Stimulated activated CD4-positive, alpha-beta T cell treated with anti-CD3 and anti-CD28 coated beads, Interleukin-2, amount 100 ng/mL, for 24 hours (primary cell): ENCODE results near the gene ZNF782.
"Not testable (repeated sequence)": the region's sequence is repeated elsewhere in the genome, so short reads cannot be mapped to it uniquely, and the experiment has no call there.

Experiments used
- DNase-seq, 2 donors: peaks; one replicate each; pipeline ENCODE4 v3.0.0-alpha.2; 2020

Gene ZNF782

DNA sequence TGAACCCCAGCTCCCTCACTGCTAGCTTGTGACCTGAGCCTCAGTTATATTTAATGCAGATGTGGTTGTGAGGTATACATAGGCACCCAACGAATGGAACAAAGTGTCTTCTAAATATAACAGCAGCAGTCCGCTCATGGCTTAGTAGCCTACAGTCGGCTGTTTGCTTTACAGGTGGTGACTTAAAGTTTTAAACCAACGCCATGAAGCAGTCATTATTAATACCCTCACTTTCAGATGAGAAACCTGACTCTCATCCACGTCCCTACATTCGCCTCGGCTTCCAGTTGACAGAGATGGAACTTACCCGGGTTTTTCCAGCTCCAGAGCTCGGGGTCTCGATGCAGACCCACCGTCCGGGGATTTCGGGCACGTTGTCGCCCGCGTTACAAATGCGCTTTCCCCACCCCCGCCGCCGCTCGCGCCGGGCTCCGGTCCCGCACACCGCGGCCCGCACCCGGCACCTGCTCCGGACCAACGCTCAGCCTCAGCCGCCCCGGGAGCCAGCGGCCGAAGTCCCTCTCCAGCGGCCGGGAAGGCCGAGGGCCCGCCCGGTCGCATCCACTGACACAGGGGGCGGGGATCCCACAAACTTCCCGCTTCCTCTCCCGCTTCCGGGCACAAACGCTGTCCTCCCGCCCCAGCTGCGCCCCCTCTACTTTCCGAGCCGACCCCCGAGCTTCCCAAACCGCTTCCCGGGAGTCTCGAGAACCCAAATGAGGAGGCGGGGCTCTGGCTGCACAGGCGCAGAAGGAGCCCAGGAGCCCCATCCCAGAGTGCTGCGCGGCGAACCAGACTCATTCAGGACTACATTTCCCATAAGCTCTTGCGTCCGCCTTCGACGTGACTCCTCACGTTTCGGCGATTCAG lies at the start of gene ZNF782:
ZNF782 (minus strand) TSS at position 734 of the 870 bp plus-strand sequence. CDS start 2,553 bp downstream, outside the sequence.
- peak; percentile 83 to 86 for DNase-seq

- DNase-seq = not testable (repeated sequence)
Measured at GRCh38 chr9:96900010-96900409, 45.7 kb upstream of the ZNF782 start.

- no peak for DNase-seq
Measured at GRCh38 chr9:96892131-96892530, 37.8 kb upstream of the ZNF782 start.

DNA sequence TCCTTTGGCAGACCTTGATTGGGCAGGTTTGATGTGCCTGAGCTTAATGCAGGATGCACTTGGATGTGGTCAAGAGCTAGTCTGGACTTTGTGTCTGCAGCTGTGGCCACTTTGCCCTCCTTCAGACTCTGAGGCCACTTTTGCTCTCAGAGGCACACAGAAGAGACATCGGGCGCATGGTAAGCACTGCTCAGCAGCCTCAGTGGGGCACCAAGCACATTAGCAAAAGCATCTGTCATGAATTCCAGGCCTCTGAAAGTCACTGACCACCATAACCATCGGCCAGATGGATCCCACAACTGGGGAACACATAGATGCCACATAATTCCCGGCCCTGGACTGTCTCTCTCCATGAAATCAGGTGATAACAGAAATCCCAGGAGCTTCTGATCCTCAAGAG lies 34.3 kb upstream of the ZNF782 start:
- DNase-seq = no peak

DNA sequence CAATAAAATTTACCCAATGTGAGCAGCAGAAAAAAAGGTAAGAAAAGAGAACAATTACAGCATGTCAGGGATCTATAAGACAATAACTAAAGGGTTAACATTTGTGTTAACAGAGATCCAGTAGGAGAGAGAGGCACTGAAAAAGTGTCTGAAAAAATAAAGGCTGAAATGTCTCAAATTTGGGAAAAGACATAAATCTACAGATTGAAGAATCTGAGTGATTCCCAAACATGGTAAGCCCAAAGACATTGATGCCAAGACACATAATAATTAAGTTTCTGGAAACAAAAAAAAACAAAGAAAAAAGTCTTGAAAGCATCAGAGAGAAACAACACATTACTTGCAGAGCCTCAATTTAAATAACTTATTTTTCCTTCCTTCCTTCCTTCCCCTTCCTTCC lies 31.1 kb upstream of the ZNF782 start:
- DNase-seq = no peak

GRCh38 chr9:96884443-96884842 lies 30.1 kb upstream of the ZNF782 start:
- DNase-seq = no peak

DNA sequence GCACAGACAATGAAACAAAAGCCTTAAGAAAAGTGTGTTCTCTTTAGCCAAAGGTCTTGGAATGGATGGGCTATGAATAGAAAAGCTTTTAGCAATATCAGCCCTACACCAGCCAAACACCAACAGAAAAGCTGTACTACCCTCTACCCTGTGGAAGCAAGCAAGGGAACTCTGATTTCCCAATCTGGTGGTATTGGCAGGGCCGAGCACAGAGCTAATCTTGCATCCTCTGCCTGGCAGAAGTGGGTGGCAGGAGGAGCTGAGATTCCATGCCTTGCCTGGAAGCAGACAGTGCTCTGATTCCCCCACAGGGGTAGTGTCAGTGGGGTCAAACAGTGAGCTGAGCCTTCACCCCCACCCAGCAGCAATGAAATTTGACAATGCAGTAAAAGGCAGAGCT lies 29.6 kb upstream of the ZNF782 start:
- no peak for DNase-seq

DNA sequence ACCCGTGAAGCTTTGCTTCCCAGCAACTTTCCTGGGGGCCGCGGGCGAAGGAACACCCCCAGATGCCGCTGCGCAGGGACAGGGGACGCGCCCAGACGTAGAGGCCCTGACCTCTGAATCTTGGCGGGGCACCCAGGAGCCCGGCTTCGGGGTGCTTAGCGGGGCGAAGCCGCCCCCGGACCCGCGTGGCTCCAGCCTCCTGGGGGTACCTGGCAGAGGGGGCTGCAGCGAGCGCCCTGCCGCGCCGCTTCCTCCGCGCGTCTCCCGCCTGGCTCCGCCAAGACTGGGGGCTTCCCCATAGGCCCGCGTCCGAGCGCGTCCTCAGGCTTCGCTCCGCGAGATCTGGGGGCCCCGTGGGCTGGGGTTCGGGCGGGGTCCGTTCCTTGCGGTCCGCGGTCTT lies 23.0 kb upstream of the ZNF782 start:
- DNase-seq = no peak

- DNase-seq = peak; percentile 29 to 59
Measured at GRCh38 chr9:96875461-96876142, 21.3 kb upstream of the ZNF782 start.

DNA sequence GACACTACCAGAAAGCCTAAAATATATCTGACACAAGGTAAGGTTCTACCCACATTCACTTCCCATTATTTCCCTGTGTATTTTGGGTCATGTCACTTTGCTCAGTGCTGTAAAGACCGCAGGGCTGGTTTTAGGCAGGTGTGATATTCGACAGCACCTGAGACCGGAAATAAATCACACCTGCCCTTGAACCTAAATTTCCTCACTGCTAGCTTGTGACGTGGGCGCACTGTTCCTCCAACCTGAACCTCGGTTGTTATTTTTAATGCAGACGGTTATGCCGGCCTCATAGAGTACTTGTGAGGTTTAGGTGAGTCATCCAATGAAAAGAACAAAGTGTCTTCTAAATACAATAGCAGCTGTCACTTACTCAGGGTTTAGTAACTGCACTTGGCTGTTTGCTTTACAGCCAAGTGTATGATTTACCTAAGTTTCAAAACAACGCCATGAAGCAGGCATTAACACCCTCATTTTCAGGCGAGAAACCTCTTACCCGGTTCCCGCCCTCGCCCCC lies 20.7 kb upstream of the ZNF782 start:
- no peak for DNase-seq

DNA sequence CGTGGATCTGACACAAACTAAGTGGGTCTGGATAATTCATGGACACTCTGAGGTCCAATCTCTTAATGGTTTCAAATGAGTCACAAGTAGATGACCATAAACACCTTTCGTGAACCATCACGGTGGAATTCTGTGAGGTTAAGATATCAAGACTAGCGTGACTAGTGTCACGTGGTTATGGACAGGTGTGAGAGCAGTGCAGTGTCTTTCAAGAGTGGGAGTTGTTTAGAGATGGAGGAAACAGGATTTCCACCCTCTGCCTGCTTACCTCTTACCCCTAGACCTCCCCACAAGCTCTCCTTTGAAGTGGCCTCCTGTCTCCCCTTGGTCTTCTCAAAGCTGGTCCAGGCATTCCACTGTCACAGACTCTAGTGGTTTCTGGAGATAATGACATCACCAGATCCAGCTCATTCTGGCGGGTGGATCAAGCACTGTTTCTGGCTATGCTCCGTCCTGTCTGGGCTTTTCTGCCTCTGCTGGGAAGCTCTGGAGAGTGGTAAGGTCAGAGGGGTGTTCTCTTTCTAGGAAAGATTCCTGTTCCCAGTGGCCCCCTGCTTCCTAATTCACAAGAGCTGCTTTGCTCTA lies 20.0 kb upstream of the ZNF782 start:
- DNase-seq = no peak

GRCh38 chr9:96871176-96871575 lies 16.9 kb upstream of the ZNF782 start:
- no peak for DNase-seq

DNA sequence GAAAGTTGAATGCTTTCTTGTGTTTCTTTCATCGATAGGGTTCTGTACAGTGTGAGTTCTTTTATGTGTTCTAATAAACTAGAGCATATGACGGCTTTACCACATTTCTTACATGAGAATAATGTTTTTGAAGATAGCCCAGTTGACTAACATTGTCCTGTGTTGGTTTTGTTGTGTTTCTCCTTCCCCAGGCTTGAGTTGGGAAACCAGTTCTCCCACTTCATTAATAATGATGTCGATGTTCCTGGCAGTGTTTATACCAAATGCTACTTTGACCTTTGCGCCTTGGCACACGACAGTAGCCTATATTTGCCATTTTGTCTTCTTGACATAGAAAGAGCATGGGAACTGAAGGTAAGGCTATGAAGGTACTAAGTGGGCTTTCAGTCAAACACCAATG lies 14.4 kb upstream of the ZNF782 start:
- no peak for DNase-seq

DNA sequence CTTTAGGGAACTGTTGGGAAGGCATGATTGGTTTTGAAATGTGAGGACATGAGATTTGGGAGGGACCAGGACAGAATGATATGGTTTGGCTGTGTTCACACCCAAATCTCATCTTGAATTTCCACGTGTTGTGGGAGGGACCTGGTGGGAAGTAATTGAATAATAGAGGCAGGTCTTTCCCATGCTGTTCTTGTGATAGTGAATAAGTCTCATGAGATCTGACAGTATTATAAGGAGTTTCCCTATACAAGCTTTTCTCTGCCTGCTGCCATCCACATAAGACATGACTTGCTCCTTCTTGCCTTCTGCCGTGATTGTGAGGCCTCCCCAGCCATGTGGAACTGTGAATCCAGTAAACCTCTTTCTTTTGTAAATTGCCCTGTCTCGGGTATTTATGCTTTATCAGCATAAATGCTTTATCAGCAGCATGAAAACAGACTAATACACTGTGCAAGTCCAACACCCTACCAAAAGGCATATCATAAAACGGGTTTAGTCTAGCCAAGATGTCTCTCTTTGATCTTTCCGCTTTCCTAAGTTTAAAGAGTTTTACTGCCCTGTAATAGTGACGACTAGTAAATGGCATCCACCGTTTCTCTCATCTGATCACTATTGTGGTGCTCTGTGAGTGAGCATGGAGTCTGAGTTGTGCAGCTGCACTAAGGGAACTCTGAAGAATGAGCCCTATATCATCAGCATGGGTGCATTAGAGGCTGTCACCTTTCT lies 12.9 kb upstream of the ZNF782 start:
- DNase-seq = no peak

DNA sequence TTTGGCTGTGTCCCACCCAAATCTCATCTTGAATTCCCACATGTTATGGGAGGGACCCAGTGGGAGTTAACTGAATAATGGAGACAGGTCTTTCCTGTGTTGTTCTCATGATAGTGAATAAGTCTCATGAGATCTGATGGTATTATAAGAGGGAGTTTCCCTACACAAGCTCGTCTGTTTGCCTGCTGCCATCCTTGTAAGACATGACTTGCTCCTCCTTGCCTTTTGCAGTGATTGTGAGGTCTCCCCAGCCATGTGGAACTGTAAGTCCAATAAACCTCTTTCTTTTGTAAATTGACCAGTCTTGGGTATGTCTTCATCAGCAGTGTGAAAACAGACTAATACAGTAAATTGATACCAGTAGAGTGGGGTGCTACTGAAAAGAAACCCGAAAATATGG lies 10.9 kb upstream of the ZNF782 start:
- not testable (repeated sequence) for DNase-seq

DNA sequence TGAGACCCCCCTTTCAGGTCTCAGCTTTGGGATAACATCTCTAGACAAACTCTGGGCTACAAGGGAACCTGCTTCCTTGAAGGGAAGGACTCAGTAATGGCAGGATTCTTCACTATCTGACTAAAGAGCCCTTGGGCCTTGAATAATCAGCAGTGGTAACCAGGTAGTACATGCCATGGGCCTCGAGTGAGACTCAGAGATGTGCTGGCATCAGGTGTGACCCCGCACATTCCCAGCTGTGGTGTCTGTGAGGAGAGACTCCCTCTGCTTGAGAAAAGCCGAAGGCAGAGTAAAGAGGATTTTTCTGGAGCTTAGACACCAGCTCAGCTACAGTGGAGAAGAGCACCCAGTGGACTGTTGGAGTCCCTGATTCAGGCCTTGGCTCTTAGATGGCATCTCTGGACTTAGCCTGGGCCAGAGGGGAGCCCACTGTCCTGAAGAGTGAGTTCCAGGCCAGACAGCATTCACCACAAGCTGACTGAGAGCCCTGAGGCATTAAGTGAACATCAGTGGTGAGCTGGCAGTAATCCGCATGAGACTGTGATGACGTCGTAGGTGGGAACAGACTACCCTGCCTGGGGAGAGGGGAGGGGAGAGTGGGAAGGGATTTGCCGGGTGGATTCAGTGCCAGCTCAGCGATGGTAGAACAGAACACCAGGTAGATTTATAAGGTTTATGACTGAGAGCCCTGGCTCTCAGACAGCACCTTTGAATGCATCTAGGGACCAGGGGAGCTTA lies 5.3 kb upstream of the ZNF782 start:
- DNase-seq = no peak

- DNase-seq = no peak
Measured at GRCh38 chr9:96858670-96859069, 4.4 kb upstream of the ZNF782 start.

DNA sequence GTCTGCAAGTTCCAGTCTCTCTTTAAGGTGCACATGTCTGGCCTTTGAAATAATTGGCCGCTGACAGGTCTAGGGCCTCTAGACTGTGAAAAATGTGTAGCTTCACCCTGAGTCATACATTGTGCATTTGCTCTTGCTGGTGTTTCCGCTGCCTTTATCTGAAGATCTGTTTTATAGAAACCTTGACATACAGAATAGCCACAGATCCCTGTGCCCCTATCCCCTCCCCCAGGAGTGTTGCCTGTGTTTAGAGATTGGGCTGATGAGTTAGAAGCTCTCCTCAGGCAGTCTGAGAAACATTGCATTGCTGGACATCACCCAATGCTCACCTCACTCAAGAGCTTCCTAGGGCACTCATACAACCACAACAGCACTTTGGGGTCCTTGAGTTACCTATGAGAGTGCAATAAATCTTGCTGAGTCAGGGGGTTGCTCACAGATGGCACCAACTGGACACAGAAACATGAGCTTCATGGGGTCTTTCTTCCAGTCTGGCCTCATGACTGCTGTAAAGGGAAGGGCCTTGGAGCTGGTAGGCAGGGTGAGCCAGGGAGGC lies 3.8 kb upstream of the ZNF782 start:
- no peak for DNase-seq

DNA sequence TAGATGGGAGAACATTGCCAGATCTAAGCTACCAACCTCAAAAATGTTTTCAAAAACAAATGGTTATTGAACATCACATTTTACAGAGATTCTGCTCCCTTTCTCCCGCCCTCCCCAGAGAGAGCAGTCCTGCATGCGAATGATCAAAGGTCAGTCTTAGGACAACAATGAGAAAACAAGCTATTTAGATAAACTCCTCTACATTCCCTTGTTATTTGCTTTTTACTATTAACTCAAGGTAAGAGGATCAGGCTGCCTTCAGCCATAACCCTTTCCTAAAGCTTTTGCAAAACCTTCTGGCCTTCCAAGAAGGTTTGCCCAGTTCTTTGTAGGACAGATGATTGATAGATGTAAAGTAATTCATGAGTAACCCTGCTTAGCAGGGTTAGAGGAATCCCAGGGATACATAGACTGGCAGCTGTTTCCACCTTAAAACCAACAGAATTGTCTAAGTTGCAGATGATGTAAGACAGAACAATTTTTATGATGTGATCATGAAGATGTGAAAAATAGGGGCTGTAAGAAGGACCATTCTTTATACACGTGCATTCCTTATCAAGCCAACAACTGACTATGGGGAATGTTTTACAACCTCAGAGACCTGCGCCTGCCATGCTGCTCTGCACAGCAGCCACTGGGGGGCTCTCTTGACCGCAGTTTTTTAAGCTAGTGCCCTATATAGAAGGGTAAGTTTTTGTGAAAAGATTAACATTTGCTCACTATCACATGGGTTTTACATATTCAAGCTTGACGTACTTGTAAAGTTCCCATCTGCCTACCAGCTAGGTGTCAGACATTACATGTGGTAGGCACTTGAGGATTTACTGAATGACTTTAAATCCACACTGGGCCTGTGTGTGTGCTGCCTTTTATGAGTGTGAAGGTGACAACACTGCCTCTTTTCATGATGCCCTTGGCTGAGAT lies 2.3 kb upstream of the ZNF782 start:
- DNase-seq = peak; percentile 73 to 79

DNA sequence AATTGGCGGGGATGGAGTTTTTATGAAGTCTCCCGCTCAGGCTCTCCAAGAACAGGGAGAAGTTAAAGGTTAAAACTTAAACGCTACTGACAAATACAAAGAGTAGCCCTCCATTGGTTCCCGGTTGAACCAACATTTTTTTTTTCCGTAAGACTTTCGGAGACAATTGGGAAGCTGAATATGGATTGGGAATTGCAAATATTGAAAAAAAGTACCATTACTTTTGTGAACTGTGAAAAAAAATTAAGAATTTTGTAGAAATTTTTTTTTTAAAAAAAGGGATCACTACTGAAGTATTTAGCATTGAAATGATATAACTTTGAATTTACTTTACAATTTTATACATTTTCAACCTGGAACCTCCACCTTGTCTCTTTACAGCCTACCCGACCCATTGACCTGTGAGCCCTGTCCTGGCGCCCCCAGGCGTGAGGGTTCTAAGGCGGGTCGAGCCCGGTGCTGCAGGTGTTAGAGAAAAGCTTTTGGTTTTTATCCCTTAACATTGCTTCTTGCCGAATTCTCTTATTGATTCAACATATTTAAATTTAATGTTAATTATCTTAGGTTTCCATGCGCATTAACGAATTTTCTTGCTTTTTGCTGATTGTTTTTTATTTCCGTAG lies 448 bp upstream of the ZNF782 start:
- DNase-seq = no peak
